CD1c-positive myeloid dendritic cell (primary cell): ENCODE measurements around the gene MCC.

Experiments used
- DNase-seq: peaks from one replicate; pipeline ENCODE4 v3.0.0-alpha.2; 2016; ENCODE audit errors: extremely low spot score

The MCC gene

DNA sequence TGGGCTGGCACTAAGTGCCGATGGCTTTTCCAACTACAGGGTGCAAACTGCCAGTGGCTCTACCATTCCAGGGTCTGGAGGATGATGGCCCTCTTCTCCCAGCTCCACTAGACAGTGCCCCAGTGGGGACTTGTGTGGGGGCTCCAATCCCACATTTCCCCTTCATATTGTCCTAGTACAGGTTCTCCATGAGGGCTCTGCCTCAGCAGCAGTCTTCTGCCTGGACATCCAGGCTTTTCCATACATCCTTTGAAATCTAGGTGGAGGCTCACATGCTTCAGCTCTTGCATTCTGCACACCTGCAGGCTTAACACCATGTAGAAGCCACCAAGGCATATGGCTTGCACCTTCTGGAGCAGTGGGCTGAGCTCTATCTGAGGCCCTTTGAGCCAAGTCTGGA is 123.8 kb downstream of the MCC start:
- no peak for DNase-seq

DNA sequence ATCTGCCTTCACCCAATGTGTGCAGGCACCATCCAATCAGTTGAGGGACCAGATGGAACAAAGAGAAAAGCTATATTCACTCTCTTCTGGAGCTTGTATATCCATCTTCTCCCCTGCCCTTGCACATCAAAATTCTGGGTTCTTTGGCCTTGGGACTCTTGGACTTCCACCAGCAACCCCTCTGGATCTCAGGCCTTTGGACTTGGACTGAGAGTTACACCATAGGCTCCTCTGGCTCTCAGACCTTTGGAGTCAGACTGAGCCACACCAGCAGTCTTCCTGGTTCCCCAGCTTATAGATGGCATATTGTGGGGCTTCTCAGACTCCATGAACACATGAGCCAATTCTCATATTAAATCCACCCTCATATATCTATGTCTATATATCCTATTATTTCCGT is 126.6 kb downstream of the MCC start:
- no peak for DNase-seq

DNA sequence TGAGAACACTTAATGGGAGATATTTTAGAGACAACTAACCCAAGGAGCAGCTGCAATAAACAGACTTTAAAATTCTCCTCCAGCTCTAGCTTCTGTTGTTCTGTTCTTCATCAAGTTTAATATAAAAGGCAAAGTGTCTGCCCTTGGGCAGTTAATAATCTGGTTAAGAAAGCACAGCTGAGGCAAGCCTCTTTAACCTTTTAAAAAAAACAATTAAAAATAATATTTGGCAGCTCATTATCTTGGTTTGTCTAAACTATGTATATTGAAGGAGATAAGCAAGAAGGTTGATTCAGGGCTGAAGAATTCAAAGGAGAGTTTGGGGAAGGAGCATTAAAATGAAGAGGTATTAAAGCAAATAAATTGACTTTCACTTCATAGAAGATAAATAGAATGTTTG is 128.8 kb downstream of the MCC start:
- DNase-seq: no peak

DNA sequence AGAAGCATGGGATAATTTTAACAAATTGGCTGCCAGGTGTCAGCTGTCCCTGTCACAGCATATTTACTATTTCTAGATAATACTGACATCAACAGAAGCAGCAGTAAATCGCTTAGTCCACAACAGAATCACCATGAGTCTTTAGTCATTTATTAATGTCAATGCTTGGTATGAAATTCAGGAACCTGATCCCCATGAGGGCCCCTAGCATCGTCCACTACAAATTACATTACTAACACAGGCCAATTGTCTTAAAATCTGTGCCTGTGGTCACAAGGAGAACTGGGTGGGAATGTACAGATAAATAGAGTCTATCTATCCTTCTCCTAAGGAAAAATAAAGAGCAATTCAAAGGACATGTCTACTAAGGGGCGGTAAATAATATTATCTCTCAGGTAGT is 129.6 kb downstream of the MCC start:
- DNase-seq: no peak

DNA sequence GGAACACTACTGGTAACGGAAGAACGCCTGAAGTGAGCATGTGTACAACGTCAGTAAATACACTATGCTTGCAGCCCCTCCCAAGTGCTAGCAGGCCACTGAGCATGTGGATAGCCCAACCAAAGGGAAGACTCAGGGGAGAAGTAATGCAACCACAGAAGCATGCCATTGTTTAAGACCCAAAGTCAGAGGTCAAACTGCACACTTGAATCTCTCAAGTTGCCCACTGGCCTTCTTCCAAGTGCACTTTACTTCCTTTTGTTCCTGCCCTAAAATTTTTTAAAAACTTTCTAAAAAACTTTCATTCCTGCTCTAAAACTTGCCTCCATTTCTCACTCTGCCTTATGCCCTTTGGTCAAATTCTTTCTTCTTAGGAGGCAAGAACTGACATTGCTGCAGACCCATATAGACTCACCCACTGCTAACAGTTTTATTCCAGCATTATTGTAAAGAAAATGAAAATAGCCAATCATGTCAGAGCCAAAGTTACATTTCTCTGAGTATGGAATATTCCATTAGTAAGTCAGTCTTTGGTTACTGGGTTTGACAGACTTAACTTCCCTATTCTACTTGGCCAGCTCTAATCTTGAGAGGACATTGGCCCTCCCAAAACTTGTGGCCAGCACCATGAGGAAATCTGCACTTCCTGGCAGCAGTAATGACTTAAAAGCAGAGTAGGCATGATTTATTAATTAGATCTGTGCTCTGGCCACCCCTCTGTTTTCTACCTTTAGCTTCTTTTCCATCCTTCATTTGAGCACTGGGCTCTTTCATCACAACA is 130.4 kb downstream of the MCC start:
- no peak for DNase-seq

DNA sequence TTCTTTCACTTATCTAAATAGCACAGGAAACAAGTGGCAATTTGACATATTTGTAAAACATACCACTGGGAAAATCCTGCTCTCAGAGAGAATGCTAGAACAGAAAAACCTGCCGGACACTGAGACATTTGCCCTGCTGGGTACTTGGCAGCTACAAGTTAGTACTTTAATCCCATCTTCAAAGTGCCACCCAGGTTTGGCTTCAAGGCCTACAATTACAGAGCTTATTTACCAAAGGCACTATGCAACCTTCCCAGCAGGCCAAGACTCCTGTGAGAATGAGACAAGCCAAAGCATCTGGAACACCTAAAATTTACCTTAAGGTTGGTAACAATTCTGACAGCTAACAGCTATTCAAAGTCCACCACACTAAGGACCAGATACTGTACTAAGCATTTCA is 131.8 kb downstream of the MCC start:
- DNase-seq: no peak

DNA sequence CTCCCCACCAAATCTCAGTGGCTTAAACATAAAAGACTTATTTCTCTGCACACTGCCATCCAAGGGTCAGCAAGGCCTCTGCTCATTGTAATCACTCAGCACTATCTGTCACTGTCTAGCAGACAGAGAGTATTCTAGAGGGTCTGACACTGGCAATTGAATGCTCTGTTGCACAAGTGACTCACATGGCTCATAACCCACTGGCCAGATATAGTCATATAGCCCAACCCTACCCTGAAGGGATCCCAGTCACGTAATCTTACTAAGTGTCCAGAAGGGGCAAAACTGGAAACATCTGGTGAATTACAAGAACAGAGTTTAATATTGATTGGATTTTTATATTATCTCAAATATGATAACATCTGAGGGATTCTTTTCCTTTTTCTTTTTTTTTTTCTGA is 134.2 kb downstream of the MCC start:
- no peak for DNase-seq

DNA sequence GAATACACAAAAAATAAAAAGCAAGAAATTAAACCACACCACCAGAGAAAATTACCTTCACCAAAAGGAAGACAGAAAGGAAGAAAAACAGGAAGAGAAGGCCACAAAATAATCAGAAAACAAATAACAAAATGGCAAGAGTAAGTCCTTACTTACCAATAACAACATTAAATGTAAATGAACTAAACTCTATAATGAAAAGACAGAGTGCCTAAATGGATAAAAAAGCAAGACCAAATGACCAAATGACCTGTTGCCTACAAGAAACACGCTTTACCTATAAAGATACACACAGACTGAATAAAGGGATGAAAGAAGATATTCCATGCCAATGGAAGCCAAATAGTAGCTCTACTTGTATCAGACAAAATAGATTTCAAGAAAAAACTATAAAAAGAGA is 140.7 kb downstream of the MCC start:
- no peak for DNase-seq

DNA sequence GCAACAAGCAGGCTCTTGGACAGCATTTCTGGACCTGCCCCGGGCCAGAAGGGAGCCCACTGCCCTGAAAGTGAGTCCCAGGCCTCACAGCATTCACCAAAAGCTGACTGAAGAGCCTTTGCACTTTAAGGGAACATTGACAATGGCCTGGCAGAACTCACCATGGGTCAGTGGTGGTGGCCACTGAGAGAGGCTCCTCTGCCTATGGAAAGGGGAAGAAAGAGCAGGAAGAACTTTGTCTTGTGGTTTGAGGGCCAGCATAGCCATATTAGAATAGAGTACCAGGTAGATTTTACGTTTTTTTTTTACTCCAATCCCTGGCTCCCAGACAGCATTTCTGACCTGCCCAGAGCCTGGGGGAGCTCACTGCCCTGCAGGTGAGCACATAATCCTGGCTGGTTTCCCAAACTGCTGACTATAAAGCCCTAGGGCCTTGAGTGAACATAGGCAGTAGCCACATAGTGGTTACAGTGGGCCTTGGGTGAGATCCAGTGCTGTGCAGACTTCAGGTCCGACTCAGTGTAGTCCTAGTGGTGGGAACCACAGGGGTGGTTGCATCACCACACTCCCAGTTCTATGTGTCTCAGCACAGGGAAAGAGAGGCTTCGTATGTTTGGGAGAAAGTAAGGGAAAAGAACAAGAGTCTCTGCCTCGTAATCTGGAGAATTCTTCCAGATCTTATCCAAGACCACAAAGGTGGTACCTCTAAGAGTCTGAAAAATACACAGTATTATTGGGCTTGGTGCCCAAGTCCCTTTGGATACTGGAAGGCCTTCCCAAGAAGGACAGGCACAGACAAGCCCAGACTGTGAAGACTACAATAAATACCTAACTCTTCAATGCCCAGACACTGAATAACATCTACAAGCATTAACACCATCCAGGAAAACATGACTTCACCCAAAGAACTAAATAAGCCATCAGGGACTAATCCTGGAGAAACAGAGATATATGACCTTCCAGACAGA is 143.0 kb downstream of the MCC start:
- no peak for DNase-seq

DNA sequence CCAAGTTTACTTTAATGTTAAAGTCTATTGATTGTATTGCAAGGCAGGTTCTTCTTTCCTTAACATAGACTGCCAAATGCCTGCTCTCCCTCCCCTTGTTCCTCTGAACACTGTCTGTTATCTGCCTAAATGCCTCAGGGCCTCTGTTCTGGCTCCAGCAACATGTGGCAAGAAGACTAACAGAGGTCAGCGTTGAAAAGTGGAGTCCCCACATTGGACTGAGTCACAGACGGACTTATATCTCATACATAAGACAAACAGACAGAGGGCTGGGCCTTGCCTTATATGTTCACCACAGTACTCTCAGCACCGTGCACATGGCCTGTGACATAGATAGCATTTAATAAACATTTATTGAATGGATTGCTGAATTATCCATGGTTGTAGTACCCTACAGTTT is 144.9 kb downstream of the MCC start:
- DNase-seq: no peak

DNA sequence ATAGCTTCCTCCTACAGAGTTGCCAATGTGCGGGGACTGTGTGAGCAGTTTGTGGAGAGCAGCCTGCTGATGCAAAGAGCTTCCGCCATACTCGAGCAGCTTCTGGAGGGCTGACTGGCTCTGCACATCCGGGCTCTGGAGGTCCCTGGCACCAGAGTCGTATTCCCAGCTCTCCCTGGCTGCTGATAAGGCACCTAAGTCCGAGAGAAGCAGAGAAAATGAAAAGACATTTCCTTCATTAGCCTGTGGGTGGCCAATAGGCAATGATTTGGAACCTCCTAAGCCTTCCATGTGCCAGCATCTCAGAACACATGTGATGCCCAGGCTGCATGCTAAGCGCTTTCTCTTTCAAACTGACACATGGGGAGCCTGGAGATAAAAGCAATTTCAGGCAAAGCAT is 147.7 kb downstream of the MCC start:
- no peak for DNase-seq

DNA sequence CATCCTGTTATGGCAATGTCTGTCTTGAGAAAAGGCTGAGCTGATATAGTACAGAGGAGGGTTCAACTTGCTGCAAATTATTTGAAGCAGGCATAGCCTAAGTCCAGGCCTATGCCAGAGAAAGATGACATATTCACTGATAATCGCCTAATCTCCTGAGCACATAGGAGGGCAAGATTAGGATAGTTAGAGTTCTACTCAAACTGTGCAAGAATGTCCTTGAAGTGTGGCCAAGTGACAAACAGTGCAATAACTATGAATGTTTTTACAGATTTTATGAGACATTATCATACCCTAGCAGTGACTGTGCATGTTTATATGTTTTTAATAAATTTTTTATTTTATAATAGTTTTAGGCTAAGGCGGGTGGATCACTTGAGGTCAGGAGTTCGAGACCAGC is 149.6 kb downstream of the MCC start:
- no peak for DNase-seq

DNA sequence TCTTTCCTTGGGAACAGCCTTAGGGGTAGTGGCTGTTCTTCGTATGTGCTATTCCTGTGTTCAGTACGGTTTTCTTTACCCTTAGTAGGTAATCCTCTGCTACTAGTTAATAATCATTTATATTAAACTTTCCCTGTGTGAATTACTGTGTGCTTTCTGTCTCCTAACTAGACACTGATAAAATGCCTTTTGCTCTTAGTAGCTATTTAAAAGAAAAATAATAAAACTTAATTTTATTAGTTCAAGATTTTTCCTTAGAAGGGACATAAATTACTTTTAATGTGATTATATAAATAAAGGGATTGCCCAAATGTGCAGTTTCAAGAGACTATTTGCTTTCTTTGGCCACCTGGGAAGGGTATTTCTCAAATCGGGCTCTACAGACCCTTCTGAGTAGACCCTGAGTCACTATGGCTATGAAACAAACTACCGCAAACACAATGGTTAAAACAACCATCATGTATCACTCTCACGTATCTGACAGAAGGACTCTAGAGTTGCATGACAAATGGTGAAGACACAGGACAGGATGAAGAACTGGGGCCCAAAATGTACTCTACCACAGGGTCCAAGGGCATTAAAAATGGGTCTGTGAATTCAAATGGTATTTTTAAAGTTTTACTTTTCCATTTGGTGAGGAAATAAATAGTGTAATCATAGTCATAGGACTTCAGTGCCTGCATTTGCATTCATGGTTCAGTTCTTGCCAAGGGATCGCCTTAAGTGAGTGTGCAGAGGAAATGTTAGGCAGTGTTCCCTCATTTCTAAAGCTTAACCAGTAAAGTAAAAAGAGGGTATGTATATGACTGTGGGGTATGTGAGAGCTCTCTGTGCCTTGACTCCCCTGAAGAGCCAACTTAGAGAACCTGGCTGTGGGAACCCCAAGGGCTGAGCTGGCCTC is 150.5 kb downstream of the MCC start:
- no peak for DNase-seq

DNA sequence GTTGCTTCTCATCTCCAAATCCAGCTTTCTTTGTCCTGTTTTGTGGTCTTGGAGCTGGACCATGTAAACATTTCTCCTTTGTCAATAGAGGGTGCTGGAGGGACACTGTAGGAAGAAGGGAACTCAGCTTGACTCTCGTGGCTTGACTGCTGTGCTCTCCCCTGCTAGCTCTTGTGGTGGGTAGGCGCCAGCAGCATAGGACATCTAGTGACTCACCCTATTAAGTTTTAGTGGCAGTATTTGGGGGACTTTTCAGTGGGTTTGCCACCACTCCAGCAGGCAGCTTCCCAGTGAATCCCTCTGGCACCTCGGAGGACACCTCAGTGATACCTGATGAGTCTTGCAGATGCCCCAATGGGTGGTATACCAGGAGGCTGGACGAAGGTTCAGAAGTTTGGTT is 151.3 kb downstream of the MCC start:
- DNase-seq: no peak

DNA sequence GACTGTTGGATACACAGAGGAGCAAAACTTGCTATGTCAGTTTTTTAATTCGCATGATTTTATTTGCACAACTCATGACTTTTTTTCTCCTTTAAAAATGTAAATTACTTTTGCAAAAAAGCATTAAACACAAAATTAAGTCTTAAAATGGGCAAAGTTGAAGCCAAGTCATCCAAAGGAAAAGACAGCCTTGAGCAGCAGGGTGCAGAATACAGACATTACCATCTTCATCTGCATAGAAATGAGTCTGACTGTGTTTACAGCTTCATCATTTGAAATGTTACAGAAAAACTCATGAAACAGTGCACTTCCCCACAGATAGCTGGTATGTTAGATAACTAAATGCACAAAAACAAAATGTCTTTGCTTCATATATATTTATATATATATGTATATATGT is 154.8 kb downstream of the MCC start:
- no peak for DNase-seq

DNA sequence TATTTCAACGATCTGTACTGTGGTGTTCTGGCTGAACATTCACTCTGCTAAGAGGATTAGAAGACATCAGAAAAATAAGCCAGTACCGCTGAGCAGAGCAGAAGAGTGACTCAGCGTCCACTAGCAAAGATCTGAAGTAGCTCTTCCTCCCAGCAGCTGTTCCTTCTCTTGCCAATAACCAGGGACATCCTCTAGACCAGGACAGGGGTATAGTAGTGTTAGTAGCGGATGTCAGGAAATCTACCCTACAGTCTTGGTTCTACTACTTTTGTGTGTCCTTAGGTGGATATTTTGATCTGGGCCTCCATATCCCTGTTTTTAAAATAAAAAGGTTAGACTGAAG is 157.1 kb downstream of the MCC start:
- no peak for DNase-seq

DNA sequence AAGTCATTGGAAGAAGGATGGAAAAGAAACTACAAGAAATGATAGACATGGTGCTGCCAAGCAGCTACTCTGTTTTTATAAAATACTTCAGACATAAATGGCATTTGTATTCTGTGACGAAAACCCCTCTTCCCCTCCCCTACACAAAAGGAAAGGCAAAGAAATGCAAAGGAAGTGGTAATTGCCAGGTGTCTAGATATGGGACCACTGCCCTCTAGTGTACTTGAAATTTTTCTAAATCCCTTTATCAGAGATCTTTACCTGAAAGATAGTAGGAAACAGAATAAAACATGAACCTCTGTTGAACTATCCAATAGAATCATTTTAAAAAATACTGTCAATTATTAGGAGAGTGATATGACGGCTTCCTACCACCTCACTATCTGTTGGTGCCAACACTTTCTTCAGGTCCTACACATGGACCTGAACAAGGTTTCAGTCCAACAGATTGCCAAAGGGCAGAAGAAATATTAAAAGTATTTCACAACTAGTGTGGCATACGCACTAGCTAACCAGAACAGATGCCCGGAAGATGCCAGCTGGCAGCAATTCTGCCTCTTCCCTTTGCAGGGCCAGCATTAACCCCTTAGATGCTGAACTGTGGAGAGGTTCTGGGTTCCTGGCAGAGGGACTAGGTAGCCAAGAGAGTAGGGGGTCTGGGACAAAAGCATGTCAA is 157.6 kb downstream of the MCC start:
- DNase-seq: peak; percentile 33

DNA sequence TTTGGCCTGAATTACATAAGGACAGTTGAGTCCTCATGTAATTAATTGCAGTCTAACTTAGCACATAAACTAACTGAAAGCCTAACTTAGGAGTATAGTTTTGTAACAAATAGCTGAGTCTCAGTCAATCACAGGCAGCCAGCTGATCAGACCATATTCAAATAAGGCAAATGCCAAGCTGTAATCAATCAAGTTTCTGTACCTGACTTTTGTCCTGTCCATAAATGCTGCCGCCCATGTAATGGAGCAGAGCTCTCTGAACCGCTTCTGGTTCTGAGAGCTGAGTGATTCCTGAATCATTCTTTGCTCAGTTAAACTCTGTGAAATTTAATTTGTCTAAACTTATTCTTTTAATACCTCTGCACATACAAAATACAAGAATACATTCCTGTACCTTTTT is 158.3 kb downstream of the MCC start:
- no peak for DNase-seq

DNA sequence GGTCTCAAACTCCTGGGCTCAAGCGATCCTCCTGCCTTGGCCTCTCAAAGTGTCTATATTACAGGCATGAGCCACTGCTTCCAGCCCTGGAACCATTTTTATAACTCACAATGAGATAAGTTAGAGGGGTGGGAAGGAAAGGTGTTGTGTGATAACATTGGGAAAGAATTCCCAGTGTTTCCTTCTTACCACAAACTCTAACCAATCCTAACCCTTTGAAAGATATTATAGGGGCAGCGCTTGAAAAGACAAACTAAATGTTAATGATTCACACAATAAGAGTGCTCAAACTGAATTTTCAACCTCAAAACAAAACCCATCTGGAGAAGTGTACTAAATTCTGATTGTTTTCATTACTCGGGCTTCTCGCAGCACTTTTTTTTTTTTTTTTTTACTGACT is 163.2 kb downstream of the MCC start:
- DNase-seq: no peak

DNA sequence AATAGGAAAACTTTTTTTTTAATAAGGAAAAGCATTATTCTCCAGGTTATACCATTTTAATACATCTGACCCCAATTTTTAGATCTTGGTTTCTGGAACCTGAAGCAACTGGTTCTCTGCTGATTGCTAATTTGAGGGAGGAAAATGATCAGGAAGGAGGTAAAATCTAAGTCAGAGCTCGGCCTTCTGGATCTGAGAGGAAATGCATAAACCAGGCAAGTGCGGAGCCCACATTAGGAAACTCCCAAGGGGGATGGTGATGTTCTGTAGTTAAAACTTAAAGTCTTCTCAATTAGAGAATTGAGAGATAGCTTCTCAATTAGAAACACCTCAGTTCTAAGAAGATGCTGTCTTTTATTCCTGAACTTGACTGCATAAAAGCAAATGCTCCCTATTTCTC is 167.0 kb downstream of the MCC start:
- DNase-seq: no peak

DNA sequence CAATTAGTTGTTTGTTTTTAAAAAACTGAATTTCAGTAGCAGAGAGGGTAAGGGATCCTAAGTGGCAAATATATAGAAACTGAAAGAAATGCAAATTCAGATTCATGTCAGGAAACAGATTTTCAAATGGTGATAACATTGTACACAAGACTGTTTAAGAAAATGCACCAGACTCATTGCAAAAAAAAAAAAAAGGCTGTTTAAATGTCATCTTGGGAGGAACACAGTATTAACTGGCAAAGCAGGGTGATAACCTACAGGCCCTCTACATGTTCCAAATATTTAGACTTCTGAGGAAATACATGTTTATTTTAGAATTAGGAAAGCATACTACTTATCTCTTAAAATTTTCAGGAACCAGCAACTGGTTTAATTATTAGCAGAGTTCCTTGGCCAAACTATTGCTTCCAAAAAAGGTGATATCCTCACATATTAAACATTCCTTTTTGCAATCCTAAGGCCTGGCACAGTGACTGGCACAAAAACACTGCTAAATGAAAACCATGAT is 167.9 kb downstream of the MCC start:
- no peak for DNase-seq
